Cardiac ventricle fibroblast (primary cell): Measurements from ENCODE around the gene MYOZ1. TPM values are rescaled to one million over a fixed set of nuclear protein-coding genes. Genes with fewer than 3 reads are reported as not detected.

Experiments used
- total RNA-seq: library from RNA; depleted of rRNA; stranded (reverse); fragments of >200 nt; gene quantifications from 2 replicates; pipeline ENCODE4 v1.2.3, GENCODE V29; 2015

Gene MYOZ1
- 0.12 TPM in 1 of 2 replicates, not detected in the other for total RNA-seq

GRCh38 chr10:73641328-73642060 is at the start of gene MYOZ1:
Gene MYOZ1, minus strand, starts transcription at chr10:73641474. Its CDS starts 1,457 bp downstream, at chr10:73640017.

GRCh38 chr10:73655990-73656298 is 14.7 kb upstream of the MYOZ1 start, which contains the start of gene SYNPO2L:
Gene SYNPO2L, minus strand, starts transcription at chr10:73656029. Its CDS starts 107 bp downstream, at chr10:73655922.

GRCh38 chr10:73590881-73591799 is 50.1 kb downstream of the MYOZ1 start, which contains the start of gene USP54:
Gene USP54, minus strand, starts transcription at chr10:73591342. Its CDS starts 15,684 bp downstream, at chr10:73575658.

Other genes starting within 250 kb of the MYOZ1 start
- 55.0 and 56.0 TPM in 2 replicates for gene ANXA7, start 227.4 kb downstream of the MYOZ1 start, total RNA-seq
- gene MSS51, start 207.9 kb downstream of the MYOZ1 start, total RNA-seq: 0.68 and 0.94 TPM in 2 replicates
- 34.5 and 40.9 TPM in 2 replicates for gene PPP3CB, start 145.4 kb downstream of the MYOZ1 start, total RNA-seq
- gene USP54, start 50.1 kb downstream of the MYOZ1 start, total RNA-seq: 2.3 and 3.4 TPM in 2 replicates
- 0.06 TPM in 1 of 2 replicates, not detected in the other for gene SYNPO2L, start 14.6 kb upstream of the MYOZ1 start, total RNA-seq
- 0.31 and 1.4 TPM in 2 replicates for gene AGAP5, start 56.6 kb upstream of the MYOZ1 start, total RNA-seq
- 39.4 and 39.8 TPM in 2 replicates for gene SEC24C, start 102.9 kb upstream of the MYOZ1 start, total RNA-seq
- 25.3 and 28.7 TPM in 2 replicates for gene CHCHD1, start 140.6 kb upstream of the MYOZ1 start, total RNA-seq
- 57.7 and 62.0 TPM in 2 replicates for gene ZSWIM8, start 144.1 kb upstream of the MYOZ1 start, total RNA-seq
- gene NDST2, start 170.1 kb upstream of the MYOZ1 start, total RNA-seq: 12.5 and 22.2 TPM in 2 replicates
- gene CAMK2G, start 233.1 kb upstream of the MYOZ1 start, total RNA-seq: 14.2 and 15.3 TPM in 2 replicates